AG08396 (cell line): ENCODE results near the gene PACRGL.
A peak's percentile ranks its signal among the peaks of the same experiment; 100 is the strongest.

Experiments used
- DNase-seq: peaks from one replicate; pipeline ENCODE4 v3.0.0; 2012; ENCODE audit warnings: low spot score, mixed read lengths

The PACRGL gene

GRCh38 chr4:20700007-20700761, at the start of gene PACRGL:
Gene PACRGL, plus strand, starts transcription at chr4:20700458. Its CDS starts 4,024 bp downstream, at chr4:20704482.
- DNase-seq = peak; percentile 94

- DNase-seq = no peak
Observed at GRCh38 chr4:20652226-20652885, 47.9 kb upstream of the PACRGL start.

- no peak for DNase-seq
Observed at GRCh38 chr4:20658456-20658855, 41.8 kb upstream of the PACRGL start.

GRCh38 chr4:20662851-20663250, 37.4 kb upstream of the PACRGL start:
- no peak for DNase-seq

GRCh38 chr4:20666012-20666860, 34.0 kb upstream of the PACRGL start:
- DNase-seq = no peak

- no peak for DNase-seq
Observed at GRCh38 chr4:20672262-20672661, 28.0 kb upstream of the PACRGL start.

GRCh38 chr4:20675786-20676185, 24.5 kb upstream of the PACRGL start:
- no peak for DNase-seq

GRCh38 chr4:20676501-20677197, 23.6 kb upstream of the PACRGL start:
- no peak for DNase-seq

- no peak for DNase-seq
Observed at GRCh38 chr4:20678400-20678799, 21.9 kb upstream of the PACRGL start.

GRCh38 chr4:20679951-20680350, 20.3 kb upstream of the PACRGL start:
- no peak for DNase-seq

GRCh38 chr4:20680736-20681135, 19.5 kb upstream of the PACRGL start:
- DNase-seq = no peak

GRCh38 chr4:20681271-20681670, 19.0 kb upstream of the PACRGL start:
- DNase-seq = no peak

GRCh38 chr4:20682853-20683252, 17.4 kb upstream of the PACRGL start:
- DNase-seq = no peak

GRCh38 chr4:20683766-20684165, 16.5 kb upstream of the PACRGL start:
- no peak for DNase-seq

- peak; percentile 17 for DNase-seq
Observed at GRCh38 chr4:20684852-20685763, 15.2 kb upstream of the PACRGL start.

- DNase-seq = peak; percentile 32
Observed at GRCh38 chr4:20687864-20688263, 12.4 kb upstream of the PACRGL start.

- DNase-seq = no peak
Observed at GRCh38 chr4:20696815-20697214, 3.4 kb upstream of the PACRGL start.

- DNase-seq = no peak
Observed at GRCh38 chr4:20698382-20698781, 1.9 kb upstream of the PACRGL start.

GRCh38 chr4:20698820-20699219, 1.4 kb upstream of the PACRGL start:
- DNase-seq = no peak

- no peak for DNase-seq
Observed at GRCh38 chr4:20711335-20711734, 11.1 kb downstream of the PACRGL start.

- DNase-seq = peak; percentile 13
Observed at GRCh38 chr4:20723019-20723418, 22.8 kb downstream of the PACRGL start.
